Suprapubic skin (tissue), 4 donors: ENCODE data around the gene ATP6V0A4.

Source experiments
- EP300 ChIP-seq: sonication (generic); formaldehyde crosslinking; IDR thresholded peaks from one replicate; pipeline ENCODE4 v1.6.1; 2017; ENCODE audit warnings: antibody characterized with exemption
- POLR2A ChIP-seq, 2 donors: fragments of 450-650 bp; IDR thresholded peaks; one replicate each; pipeline ENCODE4 v1.6.1; 2017; ENCODE audit warnings: antibody characterized with exemption in 2 of 2, mild to moderate bottlenecking in 2 of 2, moderate library complexity in 2 of 2
- POLR2AphosphoS5 ChIP-seq, 3 donors: sonication (generic); formaldehyde crosslinking; IDR thresholded peaks; one replicate each; pipeline ENCODE4 v1.6.1; 2017; ENCODE audit warnings: antibody characterized with exemption in 3 of 3
- TF ChIP-seq, protein P1 (sequence below), 2 donors: fragments of 200-600 bp in 1 of 2; fragments of 450-650 bp in 1 of 2; sonication (generic) in 1 of 2; IDR thresholded peaks; one replicate each; pipeline ENCODE4 v1.5.1; 2016 to 2019; ENCODE audit warnings: antibody characterized with exemption in 2 of 2, mild to moderate bottlenecking in 1 of 2, moderate library complexity in 1 of 2

DNA sequence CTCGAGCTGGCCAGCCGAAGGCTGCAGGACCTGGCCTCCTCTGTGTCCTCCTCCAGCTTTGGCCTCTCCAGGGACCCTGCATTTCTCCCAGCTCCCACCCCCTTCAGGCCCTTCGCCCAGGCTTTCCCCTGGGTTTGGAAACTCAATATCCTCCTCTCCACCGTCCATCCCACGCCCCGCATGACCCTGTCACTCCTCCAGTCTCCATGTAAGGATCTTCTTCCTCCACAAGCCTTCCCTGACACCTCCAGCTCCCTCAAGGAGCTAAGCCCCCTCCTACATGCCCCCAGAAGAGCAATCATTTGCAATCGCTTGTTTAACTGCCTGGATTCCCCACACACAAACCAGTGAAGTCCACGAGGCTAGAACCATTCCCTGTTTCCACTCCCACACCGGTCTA lies 24.8 kb downstream of the ATP6V0A4 start:
- TF ChIP-seq, protein P1, sequence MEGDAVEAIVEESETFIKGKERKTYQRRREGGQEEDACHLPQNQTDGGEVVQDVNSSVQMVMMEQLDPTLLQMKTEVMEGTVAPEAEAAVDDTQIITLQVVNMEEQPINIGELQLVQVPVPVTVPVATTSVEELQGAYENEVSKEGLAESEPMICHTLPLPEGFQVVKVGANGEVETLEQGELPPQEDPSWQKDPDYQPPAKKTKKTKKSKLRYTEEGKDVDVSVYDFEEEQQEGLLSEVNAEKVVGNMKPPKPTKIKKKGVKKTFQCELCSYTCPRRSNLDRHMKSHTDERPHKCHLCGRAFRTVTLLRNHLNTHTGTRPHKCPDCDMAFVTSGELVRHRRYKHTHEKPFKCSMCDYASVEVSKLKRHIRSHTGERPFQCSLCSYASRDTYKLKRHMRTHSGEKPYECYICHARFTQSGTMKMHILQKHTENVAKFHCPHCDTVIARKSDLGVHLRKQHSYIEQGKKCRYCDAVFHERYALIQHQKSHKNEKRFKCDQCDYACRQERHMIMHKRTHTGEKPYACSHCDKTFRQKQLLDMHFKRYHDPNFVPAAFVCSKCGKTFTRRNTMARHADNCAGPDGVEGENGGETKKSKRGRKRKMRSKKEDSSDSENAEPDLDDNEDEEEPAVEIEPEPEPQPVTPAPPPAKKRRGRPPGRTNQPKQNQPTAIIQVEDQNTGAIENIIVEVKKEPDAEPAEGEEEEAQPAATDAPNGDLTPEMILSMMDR (IDR thresholded peaks at IDR 0.05): no peak
- TF ChIP-seq POLR2A (IDR thresholded peaks at IDR 0.05) (no peak), POLR2AphosphoS5 (IDR thresholded peaks at IDR 0.05) (no peak), EP300 (no peak)
